Endothelial cell of umbilical vein (primary cell): ENCODE measurements around the gene ATPAF1. TPM values are rescaled to one million over a fixed set of nuclear protein-coding genes. Genes with fewer than 3 reads are reported as not detected.

Experiments used
- BruUV-seq: library from RNA; stranded (reverse); fragments of 400-500 nt; replicated peaks from 2 replicates; lab custom pipeline; 2021; lab: Mats Ljungman, UMichigan
- CTCF ChIA-PET: fragments of 300-600, 350-600 bp; sonication (Branson Sonifier 250); formaldehyde crosslinking; loops from one replicate; lab custom pipeline; 2021; ENCODE audit warnings: antibody characterized with exemption, inconsistent platforms; lab: Charles Lee
- POLR2A ChIA-PET: fragments of 300-600, 350-600 bp; sonication (Branson Sonifier 250); formaldehyde crosslinking; loops from one replicate; lab custom pipeline; 2021; ENCODE audit warnings: antibody characterized with exemption, inconsistent platforms; lab: Charles Lee
- DNase-seq: peaks from one replicate; pipeline ENCODE4 v3.0.0-alpha.2; 2011; ENCODE audit warnings: low read depth, low spot score
- FAIRE-seq: peaks from 2 replicates; lab custom pipeline; 2011; peaks lifted over from hg19 to GRCh38; lab: Jason Lieb, UNC
- H2AFZ ChIP-seq: 2 replicates; pipeline ENCODE4 v1.6.0; 2012; ENCODE audit warnings: low read depth, low read length, control low read depth, inconsistent platforms
- H3K27ac ChIP-seq: 2 replicates; pipeline ENCODE4 v1.5.1; 2011; ENCODE audit warnings: low read depth, mild to moderate bottlenecking, control low read depth, low read length, moderate library complexity; ENCODE audit not compliant: insufficient read depth
- H3K27me3 ChIP-seq, 2 experiments: 2 replicates each; pipeline versions ENCODE4 v1.6.0 to v1.6.1; 2011; ENCODE audit warnings: low read length in 2 of 2, mixed read lengths in 1 of 2; ENCODE audit not compliant: control insufficient read depth in 2 of 2, insufficient read depth in 2 of 2
- H3K36me3 ChIP-seq, 2 experiments: 2 replicates in 1 of 2; 3 replicates in 1 of 2; pipeline ENCODE4 v1.5.1; 2011; ENCODE audit warnings: low read length in 2 of 2, mild to moderate bottlenecking in 1 of 2, moderate library complexity in 1 of 2; ENCODE audit not compliant: control insufficient read depth in 2 of 2, insufficient read depth in 2 of 2; ENCODE audit errors: extremely low read depth in 1 of 2
- H3K4me1 ChIP-seq: 3 replicates; pipeline ENCODE4 v1.5.1; 2011; ENCODE audit warnings: mild to moderate bottlenecking, low read length; ENCODE audit not compliant: control insufficient read depth, insufficient read depth; ENCODE audit errors: extremely low read depth
- H3K4me2 ChIP-seq: 2 replicates; pipeline ENCODE4 v1.6.1; 2011; ENCODE audit warnings: low read length, control low read depth, mixed read lengths; ENCODE audit not compliant: insufficient read depth
- H3K4me3 ChIP-seq, 3 experiments: fragments of 200-600 bp in 1 of 3; sonication (generic), shearing (Covaris generic) in 1 of 3; replicated peaks in 1 of 3; 2 replicates each; pipeline ENCODE4 v1.5.1; 2011 to 2016; ENCODE audit warnings: control low read depth in 3 of 3, low read length in 3 of 3, mild to moderate bottlenecking in 2 of 3, inconsistent platforms in 1 of 3, low read depth in 1 of 3, moderate library complexity in 1 of 3; ENCODE audit not compliant: insufficient read depth in 1 of 3
- H3K79me2 ChIP-seq: 2 replicates; pipeline ENCODE4 v1.6.0; 2012; ENCODE audit warnings: low read length, inconsistent platforms; ENCODE audit not compliant: control insufficient read depth, insufficient read depth
- H3K9ac ChIP-seq: replicated peaks from 2 replicates; pipeline ENCODE3; 2011; ENCODE audit warnings: low read length, control low read depth; ENCODE audit not compliant: insufficient read depth; ENCODE audit errors: extremely low read depth
- H3K9me1 ChIP-seq: replicated peaks from 3 replicates; pipeline ENCODE4 v1.6.0; 2011; ENCODE audit warnings: mild to moderate bottlenecking, low read length; ENCODE audit not compliant: control insufficient read depth, insufficient read depth; ENCODE audit errors: extremely low read depth
- H3K9me3 ChIP-seq: replicated peaks from 2 replicates; pipeline ENCODE4 v1.5.1; 2012; ENCODE audit warnings: low read length, inconsistent platforms; ENCODE audit not compliant: control insufficient read depth, insufficient read depth
- H4K20me1 ChIP-seq: replicated peaks from 2 replicates; pipeline ENCODE3; 2011; ENCODE audit warnings: mild to moderate bottlenecking, low read length; ENCODE audit not compliant: control insufficient read depth, insufficient read depth; ENCODE audit errors: extremely low read depth
- CTCF ChIP-seq, 2 donors: IDR thresholded peaks; 1 replicate in 1 of 2; 2 replicates in 1 of 2; pipeline ENCODE4 v1.5.1; 2011; ENCODE audit warnings: low read length in 2 of 2, mild to moderate bottlenecking in 2 of 2, moderate library complexity in 2 of 2, control low read depth in 1 of 2, inconsistent platforms in 1 of 2, low read depth in 1 of 2; ENCODE audit not compliant: insufficient read depth in 1 of 2; ENCODE audit errors: extremely low read depth in 1 of 2
- EZH2 ChIP-seq: IDR thresholded peaks from 2 replicates; pipeline ENCODE4 v1.6.1; 2012; ENCODE audit warnings: borderline replicate concordance, low read depth, mild to moderate bottlenecking, moderate library complexity, low read length, inconsistent platforms; ENCODE audit not compliant: severe bottlenecking
- FOS ChIP-seq: IDR thresholded peaks from 2 replicates; pipeline ENCODE4 v1.6.1; 2011; ENCODE audit warnings: mild to moderate bottlenecking, low read length, moderate library complexity, borderline replicate concordance; ENCODE audit not compliant: insufficient read depth
- GATA2 ChIP-seq: IDR thresholded peaks from 2 replicates; pipeline ENCODE4 v1.7.0; 2011; ENCODE audit warnings: low read depth, mild to moderate bottlenecking, moderate library complexity, mixed read lengths, low read length; ENCODE audit not compliant: insufficient read length, insufficient read depth
- JUN ChIP-seq: IDR thresholded peaks from 2 replicates; pipeline ENCODE4 v1.6.1; 2011; ENCODE audit warnings: borderline replicate concordance, low read depth; ENCODE audit not compliant: insufficient read length, insufficient read depth
- MAX ChIP-seq: IDR thresholded peaks from 2 replicates; pipeline ENCODE4 v1.6.1; 2011; ENCODE audit not compliant: insufficient read depth, insufficient read length
- MYC ChIP-seq: IDR thresholded peaks from one replicate; pipeline ENCODE4 v1.6.1; 2011; ENCODE audit warnings: mild to moderate bottlenecking, low read depth, low read length
- POLR2A ChIP-seq: IDR thresholded peaks from 2 replicates; pipeline ENCODE4 v1.6.1; 2012; ENCODE audit warnings: low read depth, mild to moderate bottlenecking, control low read depth, low read length
- POLR2AphosphoS5 ChIP-seq: IDR thresholded peaks from 2 replicates; pipeline ENCODE4 v1.6.1; 2012; ENCODE audit warnings: low read depth, mild to moderate bottlenecking, control low read depth, low read length, moderate library complexity; ENCODE audit not compliant: insufficient read depth
- dilution Hi-C: fragments of 300-500 bp; cut with MboI; formaldehyde crosslinking; loops from one replicate; pipeline ENCODE4 v1.15.0; 2019; ENCODE audit warnings: low sequenced_read_pairs; ENCODE audit not compliant: extremely low pct_ligation_motif_present
- intact Hi-C: fragments of 100-400 bp; cut with micrococcal nuclease; formaldehyde crosslinking; loops from one replicate; pipeline ENCODE4 v1.10.0; 2022
- polyA plus RNA-seq, 4 experiments: library from polyadenylated mRNA; depleted of rRNA in 3 of 4; stranded (reverse) in 3 of 4; unstranded in 1 of 4; fragments of >200 nt; gene quantifications; 2 replicates each; pipeline versions ENCODE4 v1.2.1 to v1.2.3, GENCODE V29; 2011 to 2012; ENCODE audit warnings: missing spikeins in 1 of 4
- total RNA-seq: library from RNA; stranded (reverse); gene quantifications from 2 replicates; pipeline ENCODE4 v1.2.3, GENCODE V29; 2021

The ATPAF1 gene
- total and polyA plus RNA-seq, 2 donors (not counting 3 experiments of a cell fraction or from before 2014, with no cell fraction given): 28.3 to 29.6 TPM

- ChIA-PET POLR2A (no interaction called here), CTCF (interaction anchor here (1.5 kb wide), 1 partner anchor 86 kb away, joined by 3 read pairs; no protein-coding TSS in a partner anchor)
- dilution Hi-C loops: no loop called here
- peaks cover 17 to 22% of the 10 kb centered on the region in 2 experiments for H3K36me3 ChIP-seq
- no peak overlapping the region for H3K9ac ChIP-seq
- no peak overlapping the region for H3K27ac ChIP-seq
- no peak overlapping the region for H3K4me3 ChIP-seq
- H3K27me3 ChIP-seq: no peaks in the 10 kb centered on the region
- H3K4me1 ChIP-seq: no peaks in the 10 kb centered on the region
- FAIRE-seq (no peak), DNase-seq (no peak)
- no peaks in the 10 kb centered on the region for H4K20me1 ChIP-seq
- intact Hi-C loops: no loop called here
- no peak overlapping the region for H2AFZ ChIP-seq
- H3K79me2 ChIP-seq: no peaks in the 10 kb centered on the region
- no peaks in the 10 kb centered on the region for H3K9me3 ChIP-seq
- H3K4me2 ChIP-seq: no peak overlapping the region
- BruUV-seq: no TSS peak
- H3K9me1 ChIP-seq: no peaks in the 10 kb centered on the region
- TF ChIP-seq MAX (no peak), GATA2 (no peak), CTCF (IDR thresholded peaks at IDR 0.05; ENCODE audit: extremely low read depth in 1 of 2, insufficient read depth in 1 of 2, low read depth in 1 of 2, low read length in 2 of 2) (no peak), MYC (no peak), POLR2AphosphoS5 (no peak), EZH2 (no peak), FOS (no peak), JUN (no peak), POLR2A (no peak)
Observed at GRCh38 chr1:46708121-46708520, 40.0 kb upstream of the ATPAF1 start.
